SKM-1 treated with dmso at 0.1 percent for 144 hours (cell line): ENCODE data around the gene ANKH.

Experiments
- DNase-seq: peaks from one replicate; lab custom pipeline; 2025; ENCODE audit not compliant: unreplicated experiment; lab: John Stamatoyannopoulos, UW

Gene ANKH

DNA sequence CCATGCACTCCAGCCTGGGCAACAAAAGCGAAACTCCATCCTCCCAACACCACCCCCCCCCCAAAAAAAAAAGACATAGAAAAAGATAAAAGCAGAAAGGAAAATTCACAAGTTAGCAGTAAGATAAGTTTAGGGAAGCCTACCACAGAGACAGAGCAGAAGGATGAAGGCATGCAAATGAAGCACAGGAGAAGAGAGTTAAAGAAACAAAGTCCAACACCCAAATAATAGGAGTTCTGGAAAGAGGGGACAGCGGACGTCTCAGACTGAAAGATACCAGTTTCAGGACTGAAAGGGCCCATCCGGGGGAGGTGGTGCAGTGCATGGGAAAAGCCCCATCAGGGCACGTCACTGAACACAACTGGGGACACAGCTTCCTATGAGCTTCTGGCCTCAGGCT, 152.8 kb downstream of the ANKH start:
- DNase-seq, result no peak

DNA sequence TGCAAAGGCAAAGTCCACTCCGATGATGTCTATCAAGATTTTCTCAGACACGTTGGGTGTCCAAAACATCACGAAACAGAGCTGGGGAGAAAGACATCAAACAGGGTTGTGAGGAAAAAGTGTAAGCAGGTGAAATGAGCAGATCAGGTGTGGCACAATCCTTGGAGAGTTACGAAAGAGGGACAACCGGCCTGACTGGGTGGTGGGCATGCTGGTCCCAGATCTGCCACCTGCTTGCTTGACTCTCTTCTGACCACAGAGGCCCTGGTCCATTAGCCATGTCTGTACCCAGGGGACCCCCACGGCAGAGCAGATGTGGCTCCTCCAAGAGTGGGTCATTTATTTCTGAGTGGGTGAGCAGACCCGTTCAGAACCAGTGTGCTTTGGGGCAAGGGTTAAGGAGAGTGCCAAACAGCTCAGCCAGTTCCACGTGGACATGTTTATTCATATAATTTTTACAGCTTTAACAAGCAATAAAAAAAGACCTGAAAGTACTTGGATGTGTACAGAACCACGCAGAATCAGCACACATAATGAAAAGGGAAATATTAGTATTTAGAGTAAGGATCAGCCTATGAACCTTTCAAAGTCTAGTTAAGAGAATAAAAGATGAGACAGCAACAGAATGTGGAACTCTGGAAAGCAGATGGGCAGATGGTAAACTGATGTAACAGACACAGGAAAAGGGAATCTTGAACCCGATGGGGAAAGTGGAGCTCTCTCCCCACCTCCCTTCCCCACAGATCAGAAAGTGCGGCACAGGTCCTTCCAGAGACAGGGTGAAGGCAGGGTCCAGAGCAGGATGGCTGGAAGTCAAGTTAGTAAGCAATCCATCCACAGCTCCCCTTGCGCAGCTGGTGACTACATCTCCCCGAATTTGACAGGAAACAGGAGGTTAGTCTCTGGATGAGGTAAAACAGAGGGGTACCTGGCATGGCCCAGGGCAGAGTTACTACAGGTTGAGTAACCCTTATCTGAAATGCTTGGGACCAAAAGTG, 154.5 kb downstream of the ANKH start:
- no peak for DNase-seq

- DNase-seq, result no peak
Measured at GRCh38 chr5:14715481-14715880, 156.1 kb downstream of the ANKH start.

DNA sequence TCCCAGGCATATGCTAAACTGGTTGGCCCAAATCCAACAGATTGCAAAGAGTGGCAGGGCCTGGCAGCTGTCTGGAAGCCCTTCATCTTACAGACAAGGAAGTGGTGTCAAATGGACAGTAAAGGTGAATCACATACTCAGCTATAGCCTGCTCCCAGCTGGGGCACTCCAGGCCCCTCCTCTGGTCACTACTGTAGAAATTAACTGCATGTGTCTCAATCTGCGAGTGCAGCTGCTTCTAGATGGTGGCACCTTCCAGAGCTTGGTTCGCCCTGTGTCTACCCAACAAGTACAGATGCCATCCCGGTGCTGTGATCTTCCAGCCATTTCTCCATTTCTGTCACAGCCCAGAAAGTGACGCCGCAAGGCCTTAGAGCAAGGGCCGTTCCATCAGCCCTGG, 156.9 kb downstream of the ANKH start:
- DNase-seq, result no peak

GRCh38 chr5:14713476-14714390, 157.8 kb downstream of the ANKH start:
- peak; percentile 6 for DNase-seq

- no peak for DNase-seq
Measured at GRCh38 chr5:14712666-14713065, 158.9 kb downstream of the ANKH start.

DNA sequence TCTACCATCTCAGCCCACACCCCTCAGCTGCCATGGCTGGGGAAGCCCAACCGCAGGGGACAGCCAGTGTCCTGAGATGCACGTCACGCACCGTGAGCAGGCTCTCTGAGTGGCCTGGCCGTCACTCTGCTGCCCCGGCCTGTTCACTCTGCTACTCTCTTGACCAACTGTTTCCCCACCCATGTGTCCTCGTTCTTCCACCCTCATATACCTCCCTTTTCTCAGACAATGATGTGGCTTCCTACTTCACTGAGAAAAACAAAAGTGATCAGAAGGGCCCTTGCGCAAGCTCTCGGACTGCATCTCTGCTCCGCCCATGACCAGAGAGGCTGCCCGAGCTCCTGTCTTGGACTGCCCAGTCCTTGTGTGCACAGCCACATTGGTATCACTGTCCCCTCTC, 159.4 kb downstream of the ANKH start:
- DNase-seq, result no peak

DNA sequence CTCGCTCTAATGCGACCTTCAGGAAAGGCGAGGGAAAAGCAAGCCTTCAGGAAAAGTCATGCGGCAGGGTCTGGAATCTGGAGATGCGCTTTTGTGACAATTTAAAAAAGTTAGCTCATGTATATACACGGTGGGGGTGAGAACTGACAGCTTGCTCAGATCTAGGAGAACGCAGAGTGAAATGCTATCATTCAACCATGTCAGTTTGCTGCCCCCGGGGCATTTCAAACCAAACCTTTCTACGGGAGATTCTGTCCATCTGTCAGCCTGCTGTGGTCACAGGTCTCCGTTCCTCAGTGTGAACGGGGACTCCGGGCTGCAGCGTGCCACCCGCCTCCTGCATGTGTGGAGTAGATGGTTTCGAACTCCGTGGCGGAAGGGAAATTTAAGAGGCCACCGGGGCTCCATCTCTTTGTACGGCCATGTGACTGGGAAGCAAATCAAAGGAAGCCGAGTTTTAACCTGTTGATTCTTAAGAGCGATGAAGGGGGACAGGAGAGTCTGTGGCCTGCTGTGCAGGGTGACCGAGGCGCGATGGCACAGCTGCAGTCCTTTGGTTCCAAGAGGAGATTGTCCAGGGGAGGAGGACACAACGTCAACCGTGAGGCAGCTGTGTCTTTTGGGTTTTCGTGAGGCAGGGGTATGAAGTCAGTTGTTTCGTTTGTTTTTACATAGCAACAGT, 161.1 kb downstream of the ANKH start:
- DNase-seq, result no peak

GRCh38 chr5:14708551-14708950, 163.0 kb downstream of the ANKH start:
- no peak for DNase-seq

DNA sequence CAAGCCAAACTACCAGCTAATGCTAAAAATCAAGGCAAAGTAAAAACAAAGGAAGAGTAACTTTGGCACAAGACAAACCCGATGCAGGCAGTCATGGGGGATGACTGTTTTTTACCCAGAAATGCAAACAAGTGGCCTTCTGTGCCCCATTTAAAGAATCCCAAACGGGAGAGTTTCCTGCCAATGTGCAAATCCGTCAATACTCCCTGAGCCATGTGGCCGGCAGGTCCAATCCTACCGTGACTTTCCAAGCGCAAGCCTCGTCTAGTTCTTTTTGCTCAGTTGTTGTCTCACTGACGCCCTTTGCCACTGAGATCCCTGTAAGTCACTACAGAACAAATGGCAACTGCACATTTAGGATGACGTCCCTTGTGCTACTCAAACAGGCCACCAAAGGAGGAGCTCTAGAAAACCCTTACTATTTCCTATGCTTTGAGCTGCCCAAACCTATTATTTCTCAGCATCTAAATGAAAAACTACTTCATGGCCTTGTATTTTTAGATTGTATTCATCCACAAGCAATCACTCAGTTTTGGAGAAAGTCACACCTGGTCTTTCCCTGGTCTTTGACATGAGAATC, 163.7 kb downstream of the ANKH start:
- DNase-seq, result no peak

- no peak for DNase-seq
Measured at GRCh38 chr5:14706615-14707021, 165.0 kb downstream of the ANKH start.

- no peak for DNase-seq
Measured at GRCh38 chr5:14705556-14705955, 166.0 kb downstream of the ANKH start.

DNA sequence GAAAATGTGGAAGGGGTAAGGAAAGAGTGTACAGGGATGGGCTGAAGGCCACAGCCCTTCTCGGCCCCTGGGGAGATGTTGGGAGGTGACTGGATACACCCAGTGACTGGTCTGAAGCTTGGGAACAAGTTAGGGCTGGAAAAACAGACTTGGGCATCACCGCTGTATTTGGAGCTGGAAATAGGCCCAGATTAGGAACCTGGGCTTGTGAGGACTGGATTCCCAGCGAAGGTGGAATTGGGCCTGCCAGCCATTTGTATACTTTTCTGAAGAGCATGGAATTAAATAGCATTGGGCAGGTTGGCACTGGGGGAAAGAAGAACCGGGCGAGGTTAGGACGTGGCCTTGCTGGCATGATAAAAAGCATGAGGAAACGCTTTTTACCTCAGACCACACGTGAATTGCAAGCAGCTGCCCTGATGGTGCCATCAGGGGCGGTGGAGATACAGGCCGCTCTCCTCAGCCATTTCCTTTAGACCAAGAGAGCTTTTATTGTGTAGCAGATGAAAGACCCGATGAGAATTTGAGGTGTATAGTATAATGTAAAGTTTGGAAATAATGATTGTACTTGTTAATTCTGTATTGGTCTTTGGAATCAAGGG, 169.2 kb downstream of the ANKH start:
- no peak for DNase-seq

DNA sequence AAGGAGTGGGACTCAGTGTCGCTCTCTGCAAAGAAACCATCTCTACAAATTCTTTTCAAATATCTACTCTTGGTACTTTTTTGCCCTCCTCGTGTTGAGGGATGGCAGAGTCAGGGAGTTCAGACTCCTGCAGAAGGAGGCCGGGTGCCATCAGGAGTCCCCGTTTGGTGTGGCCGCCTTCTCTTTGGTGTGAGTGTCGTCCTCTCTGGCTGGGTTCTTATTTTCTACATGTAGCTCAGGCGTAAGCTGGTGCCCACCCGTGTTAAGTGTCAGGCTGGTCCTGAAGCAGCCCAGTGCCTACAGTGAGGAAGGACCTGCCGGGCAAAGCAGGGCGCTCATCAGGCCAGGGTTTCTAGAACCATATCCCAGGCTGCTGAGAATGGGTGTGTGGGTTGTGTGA, 170.0 kb downstream of the ANKH start:
- no peak for DNase-seq

GRCh38 chr5:14700478-14701436, 170.8 kb downstream of the ANKH start:
- DNase-seq, result peak; percentile 88

- no peak for DNase-seq
Measured at GRCh38 chr5:14699807-14700400, 171.7 kb downstream of the ANKH start.

GRCh38 chr5:14699159-14699558, 172.4 kb downstream of the ANKH start:
- DNase-seq, result no peak

GRCh38 chr5:14698495-14698894, 173.1 kb downstream of the ANKH start:
- no peak for DNase-seq

DNA sequence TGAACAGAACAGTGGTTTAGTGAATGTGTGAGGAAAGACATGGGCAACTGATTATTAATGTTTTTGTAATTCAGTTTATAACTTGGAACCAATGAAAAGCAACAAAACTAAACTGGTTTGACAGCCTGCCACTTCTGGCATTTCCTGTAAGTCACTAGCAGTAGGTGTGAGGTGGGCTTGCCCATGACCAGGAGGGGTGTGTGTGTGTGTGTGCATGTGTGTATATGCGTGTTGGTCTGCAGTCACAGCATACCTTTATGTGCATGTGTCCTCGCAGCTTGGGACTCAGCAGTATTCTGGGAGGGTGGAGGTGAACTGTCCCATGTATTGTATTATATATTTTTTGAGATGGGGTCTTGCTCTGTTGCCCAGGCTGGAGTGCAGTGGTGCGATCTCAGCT, 174.7 kb downstream of the ANKH start:
- no peak for DNase-seq
